ENCODE results near the gene TMEM87B. TPM values are rescaled to one million over a fixed set of nuclear protein-coding genes. Genes with fewer than 3 reads are reported as not detected.
"Not testable (repeated sequence)": the region's sequence is repeated elsewhere in the genome, so short reads cannot be mapped to it uniquely, and the experiment has no call there.

The TMEM87B gene
- total RNA-seq, 1 donor from 2014 or later, result 15.4 TPM

- no peaks in the 10 kb centered on the region for H3K9me3 Mint-ChIP-seq (ENCODE audit: low read depth)
- H3K27me3 Mint-ChIP-seq, result no peaks in the 10 kb centered on the region
- TF ChIP-seq, protein P1, sequence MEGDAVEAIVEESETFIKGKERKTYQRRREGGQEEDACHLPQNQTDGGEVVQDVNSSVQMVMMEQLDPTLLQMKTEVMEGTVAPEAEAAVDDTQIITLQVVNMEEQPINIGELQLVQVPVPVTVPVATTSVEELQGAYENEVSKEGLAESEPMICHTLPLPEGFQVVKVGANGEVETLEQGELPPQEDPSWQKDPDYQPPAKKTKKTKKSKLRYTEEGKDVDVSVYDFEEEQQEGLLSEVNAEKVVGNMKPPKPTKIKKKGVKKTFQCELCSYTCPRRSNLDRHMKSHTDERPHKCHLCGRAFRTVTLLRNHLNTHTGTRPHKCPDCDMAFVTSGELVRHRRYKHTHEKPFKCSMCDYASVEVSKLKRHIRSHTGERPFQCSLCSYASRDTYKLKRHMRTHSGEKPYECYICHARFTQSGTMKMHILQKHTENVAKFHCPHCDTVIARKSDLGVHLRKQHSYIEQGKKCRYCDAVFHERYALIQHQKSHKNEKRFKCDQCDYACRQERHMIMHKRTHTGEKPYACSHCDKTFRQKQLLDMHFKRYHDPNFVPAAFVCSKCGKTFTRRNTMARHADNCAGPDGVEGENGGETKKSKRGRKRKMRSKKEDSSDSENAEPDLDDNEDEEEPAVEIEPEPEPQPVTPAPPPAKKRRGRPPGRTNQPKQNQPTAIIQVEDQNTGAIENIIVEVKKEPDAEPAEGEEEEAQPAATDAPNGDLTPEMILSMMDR (IDR thresholded peaks at IDR 0.05; ENCODE audit: unreplicated experiment), result no peak
- no peak for DNase-seq (ENCODE audit: low spot score, unreplicated experiment)
- H3K36me3 Mint-ChIP-seq (ENCODE audit: insufficient read depth), result peaks cover 11% of the 10 kb centered on the region
- peaks cover 4% of the 10 kb centered on the region for H3K4me1 Mint-ChIP-seq (ENCODE audit: low read depth)
- no peak overlapping the region for H3K27ac Mint-ChIP-seq
- H3K4me3 Mint-ChIP-seq (ENCODE audit: low read depth), result no peak overlapping the region
These were observed 6.2 kb downstream of the TMEM87B start for GRCh38 chr2:112061299-112061698.

DNA sequence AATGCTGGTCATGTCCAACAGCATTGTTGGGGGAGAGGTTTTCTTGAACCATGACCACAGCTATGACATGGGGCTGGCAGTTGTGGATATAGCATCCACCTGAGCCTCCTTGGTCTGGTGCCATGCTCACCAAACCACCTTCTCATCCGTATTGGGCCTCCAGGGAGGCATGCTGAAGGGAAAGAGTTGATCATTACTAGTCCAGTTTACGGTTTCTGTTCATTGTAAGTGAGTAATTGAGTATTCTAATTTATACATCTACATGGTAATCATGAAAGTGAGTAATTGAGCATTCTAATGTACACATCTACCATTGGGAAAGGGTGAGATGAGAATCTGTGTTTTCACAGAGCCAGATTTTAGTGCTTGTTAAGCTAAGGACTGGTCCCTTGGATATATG, 6.8 kb downstream of the TMEM87B start:
- Mint-ChIP-seq H3K36me3 (ENCODE audit: insufficient read depth) (peaks cover 11% of the 10 kb centered on the region), H3K4me1 (ENCODE audit: low read depth) (peaks cover under 1% of the 10 kb centered on the region), H3K9me3 (ENCODE audit: low read depth) (no peaks in the 10 kb centered on the region), H3K4me3 (ENCODE audit: low read depth) (no peak overlapping the region), H3K27me3 (no peaks in the 10 kb centered on the region), H3K27ac (no peak overlapping the region)
- no peak for DNase-seq (ENCODE audit: low spot score, unreplicated experiment)
- TF ChIP-seq, protein P1 (IDR thresholded peaks at IDR 0.05; ENCODE audit: unreplicated experiment), result no peak

DNA sequence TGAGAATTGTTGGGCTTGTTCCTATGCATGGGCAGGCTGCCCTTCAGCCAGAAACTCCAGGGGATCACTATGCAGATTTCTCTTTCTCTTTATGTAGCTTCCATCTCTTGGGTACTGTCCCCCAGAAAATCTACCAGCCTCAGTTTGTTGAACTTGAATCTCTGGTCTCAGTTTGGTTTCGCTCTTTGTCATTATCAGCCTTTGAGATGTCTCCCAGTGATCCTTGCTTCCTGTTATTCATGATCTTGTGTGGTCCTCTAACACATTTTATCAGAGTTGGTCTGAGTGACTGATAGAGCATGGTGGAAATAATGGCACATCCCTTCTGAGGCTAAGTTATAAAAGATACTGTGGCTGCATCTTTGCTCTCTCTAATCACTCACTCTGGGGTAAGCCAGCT, 7.8 kb downstream of the TMEM87B start:
- DNase-seq (ENCODE audit: low spot score, unreplicated experiment), result no peak
- Mint-ChIP-seq H3K4me1 (ENCODE audit: low read depth) (no peaks in the 10 kb centered on the region), H3K9me3 (ENCODE audit: low read depth) (no peaks in the 10 kb centered on the region), H3K36me3 (ENCODE audit: insufficient read depth) (peaks cover 16% of the 10 kb centered on the region), H3K27ac (no peak overlapping the region), H3K27me3 (no peaks in the 10 kb centered on the region), H3K4me3 (ENCODE audit: low read depth) (no peak overlapping the region)
- TF ChIP-seq, protein P1 (IDR thresholded peaks at IDR 0.05; ENCODE audit: unreplicated experiment), result no peak

GRCh38 chr2:112065486-112065885, 10.4 kb downstream of the TMEM87B start:
- H3K4me3 Mint-ChIP-seq (ENCODE audit: low read depth), result no peak overlapping the region
- peaks cover 34% of the 10 kb centered on the region for H3K36me3 Mint-ChIP-seq (ENCODE audit: insufficient read depth)
- TF ChIP-seq, protein P1 (IDR thresholded peaks at IDR 0.05; ENCODE audit: unreplicated experiment), result no peak
- no peaks in the 10 kb centered on the region for H3K27me3 Mint-ChIP-seq
- no peaks in the 10 kb centered on the region for H3K4me1 Mint-ChIP-seq (ENCODE audit: low read depth)
- H3K9me3 Mint-ChIP-seq (ENCODE audit: low read depth), result peaks cover 9% of the 10 kb centered on the region
- no peak for DNase-seq (ENCODE audit: low spot score, unreplicated experiment)
- no peak overlapping the region for H3K27ac Mint-ChIP-seq

DNA sequence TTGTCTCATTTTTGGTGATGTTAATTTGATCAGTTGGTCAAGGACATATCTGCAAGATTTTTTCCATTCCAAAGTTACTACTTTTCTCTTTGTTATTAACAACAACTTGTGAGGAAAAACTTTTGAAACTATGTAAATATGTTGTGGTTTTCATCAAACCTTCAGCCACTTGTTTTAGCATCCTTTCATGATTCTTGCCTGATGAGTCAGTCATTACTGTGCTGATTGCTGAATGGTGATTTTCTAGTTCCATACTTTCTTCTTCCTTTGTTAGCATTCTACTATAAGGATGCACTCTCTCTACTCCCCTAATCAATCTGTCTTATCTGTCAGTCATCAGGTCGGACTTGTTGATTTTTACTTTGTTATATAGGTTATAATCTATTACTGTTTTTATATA, 10.9 kb downstream of the TMEM87B start:
- Mint-ChIP-seq H3K27me3 (no peaks in the 10 kb centered on the region), H3K4me1 (ENCODE audit: low read depth) (no peaks in the 10 kb centered on the region), H3K4me3 (ENCODE audit: low read depth) (no peak overlapping the region), H3K9me3 (ENCODE audit: low read depth) (peaks cover 9% of the 10 kb centered on the region), H3K27ac (no peak overlapping the region), H3K36me3 (ENCODE audit: insufficient read depth) (peaks cover 36% of the 10 kb centered on the region)
- DNase-seq (ENCODE audit: low spot score, unreplicated experiment), result no peak
- TF ChIP-seq, protein P1 (IDR thresholded peaks at IDR 0.05; ENCODE audit: unreplicated experiment), result no peak

GRCh38 chr2:112069794-112070193, 14.7 kb downstream of the TMEM87B start:
- Mint-ChIP-seq H3K36me3 (ENCODE audit: insufficient read depth) (peaks cover 62% of the 10 kb centered on the region), H3K9me3 (ENCODE audit: low read depth) (peaks cover 18% of the 10 kb centered on the region)
- H3K4me1 Mint-ChIP-seq (ENCODE audit: low read depth); H3K27ac Mint-ChIP-seq; H3K27me3 Mint-ChIP-seq; DNase-seq (ENCODE audit: low spot score, unreplicated experiment); H3K4me3 Mint-ChIP-seq (ENCODE audit: low read depth): not testable (repeated sequence)
